ENCODE measurements around the gene OSBP2.
"Not testable (repeated sequence)": the region's sequence is repeated elsewhere in the genome, so short reads cannot be mapped to it uniquely, and the experiment has no call there.

Gene OSBP2

DNA sequence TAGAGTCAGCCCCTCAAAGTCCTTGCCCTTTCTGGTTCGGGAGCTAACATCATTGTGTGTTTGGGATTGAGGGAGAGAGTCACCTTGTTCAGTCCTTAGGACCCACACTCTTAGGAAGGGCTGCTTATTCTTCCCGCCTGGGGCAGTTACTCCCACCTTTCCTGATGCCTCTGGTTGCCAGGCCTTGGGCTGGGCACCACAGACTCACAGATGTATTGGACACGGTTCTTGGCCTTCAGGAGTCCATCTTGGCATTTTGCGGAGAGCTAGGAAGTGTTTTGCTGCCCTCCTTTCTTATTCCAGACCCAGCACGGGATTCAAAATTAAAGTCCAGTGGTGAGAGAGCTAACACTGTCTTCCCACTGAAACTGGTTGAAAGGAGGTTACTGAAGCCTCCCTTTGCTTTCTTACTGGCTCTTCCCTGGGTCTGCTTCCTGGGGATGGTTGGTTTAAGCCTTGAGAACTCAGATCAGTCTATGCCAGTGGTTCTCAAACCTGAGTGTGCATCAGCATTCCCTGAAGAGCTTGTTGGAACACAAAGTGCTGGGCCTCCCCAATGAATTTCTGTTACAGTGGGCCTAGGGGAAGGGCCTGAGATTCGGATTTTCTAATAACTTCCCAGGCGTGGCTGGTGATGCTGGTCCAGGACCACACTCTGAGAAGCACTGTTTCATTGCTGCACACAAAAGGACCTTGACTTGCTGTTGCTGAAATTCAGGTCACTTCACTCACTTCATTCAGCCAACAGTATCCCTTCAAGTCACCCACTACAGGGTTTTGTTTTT, 1.4 kb downstream of the OSBP2 start:
- Mint-ChIP-seq H3K27ac (no peak overlapping the region), H3K4me3 (peak overlapping the region; percentile 41 to 67), H3K4me1 (peaks cover 21% of the 10 kb centered on the region), H3K27me3 (peaks cover 24% of the 10 kb centered on the region), H3K9me3 (no peaks in the 10 kb centered on the region)
- DNase-seq (no peak), ATAC-seq (no peak)

GRCh38 chr22:30697975-30698374, 3.3 kb downstream of the OSBP2 start:
- no peak for ATAC-seq
- no peak for DNase-seq
- no peak overlapping the region for H3K27ac Mint-ChIP-seq
- no peaks in the 10 kb centered on the region for H3K9me3 Mint-ChIP-seq
- H3K4me1 Mint-ChIP-seq = peaks cover 21% of the 10 kb centered on the region
- peaks cover 21% of the 10 kb centered on the region for H3K27me3 Mint-ChIP-seq
- H3K4me3 Mint-ChIP-seq = no peak overlapping the region

GRCh38 chr22:30701872-30702271, 7.2 kb downstream of the OSBP2 start:
- Mint-ChIP-seq H3K9me3 (no peaks in the 10 kb centered on the region), H3K4me3 (no peak overlapping the region), H3K4me1 (peaks cover 19% of the 10 kb centered on the region), H3K27ac (no peak overlapping the region), H3K27me3 (no peaks in the 10 kb centered on the region)
- DNase-seq (no peak), ATAC-seq (no peak)

DNA sequence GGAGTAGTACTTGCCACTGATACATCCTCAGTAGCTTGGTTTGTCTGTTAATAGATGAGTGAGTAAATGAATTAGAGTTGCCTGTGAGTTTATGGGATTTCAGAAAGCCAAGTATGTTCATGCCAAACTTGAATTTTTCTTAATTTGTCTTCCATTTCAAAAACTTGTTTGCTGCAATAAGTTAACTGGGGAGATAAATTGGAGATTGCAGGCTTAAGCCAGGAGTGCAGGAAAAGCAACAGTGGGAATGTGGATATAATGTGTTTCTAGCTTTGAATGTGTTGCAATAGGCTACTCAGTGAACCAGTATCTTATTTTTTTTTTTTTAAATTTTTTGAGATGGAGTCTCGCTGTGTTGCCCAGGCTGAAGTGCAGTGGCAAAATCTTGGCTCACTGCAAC, 8.2 kb downstream of the OSBP2 start:
- ATAC-seq (no peak), DNase-seq (no peak)
- H3K9me3 Mint-ChIP-seq = no peaks in the 10 kb centered on the region
- peaks cover 20% of the 10 kb centered on the region for H3K4me1 Mint-ChIP-seq
- H3K27ac Mint-ChIP-seq = no peak overlapping the region
- H3K27me3 Mint-ChIP-seq = no peaks in the 10 kb centered on the region
- H3K4me3 Mint-ChIP-seq = no peak overlapping the region

- Mint-ChIP-seq H3K27me3 (no peaks in the 10 kb centered on the region), H3K4me3 (no peak overlapping the region), H3K9me3 (no peaks in the 10 kb centered on the region), H3K4me1 (peaks cover 20% of the 10 kb centered on the region), H3K27ac (no peak overlapping the region)
- DNase-seq = no peak
- no peak for ATAC-seq
Observed at GRCh38 chr22:30704978-30705377, 10.3 kb downstream of the OSBP2 start.

DNA sequence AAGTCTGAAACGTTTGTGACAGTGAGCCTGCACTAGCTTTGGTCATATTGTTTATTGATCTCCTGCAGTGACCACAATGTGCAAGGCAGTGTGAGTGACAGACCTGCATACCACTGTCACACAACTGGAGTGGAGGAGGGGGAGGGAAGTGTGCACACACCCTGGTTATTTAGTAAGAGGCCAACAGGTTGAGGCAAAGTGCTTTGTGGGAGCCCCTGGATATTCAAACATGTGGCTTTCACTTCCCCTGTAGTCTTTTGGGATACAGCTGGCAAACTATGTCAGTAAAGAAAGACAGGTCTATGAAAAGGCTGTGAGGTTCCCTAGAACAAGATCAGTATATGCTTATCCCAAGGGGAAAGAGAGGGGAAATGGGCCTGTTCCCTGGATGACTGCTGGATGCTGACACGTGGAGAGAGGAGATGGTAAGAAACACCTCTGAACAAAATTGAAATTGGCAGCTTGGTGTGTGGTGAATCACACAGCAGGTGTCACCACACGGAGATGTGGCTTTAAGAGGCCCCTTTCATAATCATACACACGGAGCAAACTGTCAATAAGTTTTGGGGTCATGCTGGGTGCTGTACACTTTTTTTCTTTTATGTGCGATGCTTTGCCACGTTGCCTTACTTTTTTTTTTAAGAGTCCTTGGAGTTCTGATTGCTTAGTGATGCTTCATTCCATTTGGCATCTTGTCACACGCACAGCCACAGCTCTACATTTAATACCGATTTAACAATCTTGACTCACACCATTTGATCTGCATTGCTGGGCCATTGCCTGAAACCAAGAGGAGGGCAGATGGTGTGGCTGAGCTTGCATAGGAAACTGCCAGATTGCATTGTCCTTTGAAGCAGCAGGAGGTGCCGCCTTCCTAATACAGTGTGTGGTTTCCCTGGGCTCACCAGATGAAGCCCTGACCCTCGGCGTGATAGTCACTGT, 11.3 kb downstream of the OSBP2 start:
- Mint-ChIP-seq H3K4me1 (peaks cover 20% of the 10 kb centered on the region), H3K27ac (peak overlapping the region; percentile 43 to 79), H3K27me3 (no peaks in the 10 kb centered on the region), H3K4me3 (peak overlapping the region in 1 of 2 donors; percentile 47), H3K9me3 (no peaks in the 10 kb centered on the region)
- ATAC-seq (peak; percentile 93), DNase-seq (peak; percentile 4 to 40)

- not testable (repeated sequence) for ATAC-seq, DNase-seq, H3K27ac Mint-ChIP-seq, H3K4me3 Mint-ChIP-seq, H3K9me3 Mint-ChIP-seq, H3K27me3 Mint-ChIP-seq
- H3K4me1 Mint-ChIP-seq = peaks cover 20% of the 10 kb centered on the region
Observed at GRCh38 chr22:30709980-30710379, 15.3 kb downstream of the OSBP2 start.

DNA sequence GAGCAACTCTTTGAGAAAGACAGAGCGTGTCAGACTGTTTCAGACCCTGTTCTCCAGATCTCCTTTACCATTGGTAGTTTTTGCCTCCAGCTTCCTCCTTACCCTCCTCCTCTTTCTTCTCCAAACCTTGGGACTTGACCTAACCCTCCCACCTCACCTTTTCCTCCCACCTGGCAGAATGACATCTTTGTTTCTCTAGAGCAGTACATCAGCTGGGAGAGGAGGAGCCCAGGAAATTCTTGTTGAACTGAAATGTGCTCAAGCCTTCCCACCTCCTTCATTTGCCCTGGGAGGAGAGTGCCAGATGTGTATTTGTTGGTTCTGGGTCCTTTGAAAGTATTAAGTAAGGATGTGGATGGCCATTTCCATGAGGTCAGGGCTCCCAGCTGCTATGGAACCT, 17.4 kb downstream of the OSBP2 start:
- no peak overlapping the region for H3K4me3 Mint-ChIP-seq
- DNase-seq (no peak), ATAC-seq (no peak)
- no peaks in the 10 kb centered on the region for H3K27me3 Mint-ChIP-seq
- no peaks in the 10 kb centered on the region for H3K9me3 Mint-ChIP-seq
- H3K4me1 Mint-ChIP-seq = no peaks in the 10 kb centered on the region
- peak overlapping the region in 1 of 2 donors; percentile 3 for H3K27ac Mint-ChIP-seq

DNA sequence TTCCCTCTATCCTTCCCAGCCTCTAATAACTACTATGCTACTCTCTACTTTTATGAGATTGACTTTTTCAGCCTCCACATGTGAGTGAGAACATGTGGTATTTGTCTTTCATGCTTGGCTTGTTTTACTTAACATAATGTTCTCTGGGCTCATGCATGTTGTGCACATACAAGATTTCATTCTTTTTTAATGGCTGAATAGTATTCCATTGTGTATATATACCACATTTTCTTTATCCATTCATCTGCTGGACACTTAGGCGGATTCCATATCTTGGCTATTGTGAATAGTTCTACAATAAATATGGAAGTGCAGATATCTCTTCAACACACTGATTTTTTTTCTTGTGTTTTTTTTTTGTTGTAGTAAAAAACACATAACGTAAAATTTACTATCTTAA, 19.4 kb downstream of the OSBP2 start:
- H3K4me3 Mint-ChIP-seq = no peak overlapping the region
- no peaks in the 10 kb centered on the region for H3K4me1 Mint-ChIP-seq
- DNase-seq (no peak), ATAC-seq (no peak)
- H3K9me3 Mint-ChIP-seq = no peaks in the 10 kb centered on the region
- H3K27ac Mint-ChIP-seq = no peak overlapping the region
- H3K27me3 Mint-ChIP-seq = no peaks in the 10 kb centered on the region

- Mint-ChIP-seq H3K27ac (no peak overlapping the region), H3K4me1 (no peaks in the 10 kb centered on the region), H3K4me3 (no peak overlapping the region), H3K27me3 (no peaks in the 10 kb centered on the region), H3K9me3 (no peaks in the 10 kb centered on the region)
- DNase-seq (no peak), ATAC-seq (no peak)
Observed at GRCh38 chr22:30717331-30717921, 22.8 kb downstream of the OSBP2 start.

DNA sequence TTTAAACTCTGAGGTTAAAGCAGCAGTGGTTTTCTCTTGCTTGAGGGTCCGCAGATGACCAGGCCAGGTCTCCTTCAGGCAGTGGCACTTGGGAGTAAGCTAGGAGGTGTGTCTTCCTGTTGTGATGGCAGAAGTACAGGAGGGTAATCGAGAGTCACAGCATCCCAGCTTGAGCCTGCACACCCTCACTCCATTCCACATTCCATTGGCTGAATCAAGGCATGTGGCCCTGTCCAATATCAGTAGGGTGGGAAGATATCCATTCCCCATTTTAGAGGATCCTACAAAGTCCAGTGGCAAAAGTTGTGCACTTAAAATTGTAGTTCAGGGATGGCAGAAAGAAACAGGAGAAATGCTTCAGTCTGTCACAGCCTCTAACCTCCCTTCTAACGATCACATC, 23.3 kb downstream of the OSBP2 start:
- H3K4me1 Mint-ChIP-seq = no peaks in the 10 kb centered on the region
- DNase-seq (no peak), ATAC-seq (no peak)
- H3K27me3 Mint-ChIP-seq = no peaks in the 10 kb centered on the region
- no peak overlapping the region for H3K4me3 Mint-ChIP-seq
- no peak overlapping the region for H3K27ac Mint-ChIP-seq
- no peaks in the 10 kb centered on the region for H3K9me3 Mint-ChIP-seq

GRCh38 chr22:30718491-30718890, 23.8 kb downstream of the OSBP2 start:
- ATAC-seq = no peak
- Mint-ChIP-seq H3K27ac (no peak overlapping the region), H3K4me1 (no peaks in the 10 kb centered on the region), H3K4me3 (no peak overlapping the region), H3K9me3 (no peaks in the 10 kb centered on the region), H3K27me3 (no peaks in the 10 kb centered on the region)
- DNase-seq = no peak

DNA sequence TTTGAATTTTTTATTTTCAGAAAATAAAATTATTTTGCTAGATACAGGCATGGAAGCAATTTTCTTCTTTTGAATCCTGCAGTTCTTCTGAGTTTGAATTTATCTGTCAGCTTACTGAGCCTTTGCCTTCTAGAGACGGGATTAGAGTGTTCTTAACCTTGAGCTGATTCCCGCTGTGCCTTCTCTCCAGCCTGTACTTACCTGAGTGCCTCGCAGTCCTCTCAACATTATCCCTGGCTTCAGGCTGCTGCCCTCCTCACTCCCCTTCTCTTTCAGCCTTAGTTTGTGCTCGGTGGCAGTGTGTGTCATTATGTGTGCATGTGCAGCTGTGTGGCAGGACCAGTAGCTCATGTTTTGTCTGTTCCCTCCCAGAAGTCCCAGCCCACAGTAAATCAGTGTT, 24.3 kb downstream of the OSBP2 start:
- no peaks in the 10 kb centered on the region for H3K4me1 Mint-ChIP-seq
- no peaks in the 10 kb centered on the region for H3K9me3 Mint-ChIP-seq
- no peaks in the 10 kb centered on the region for H3K27me3 Mint-ChIP-seq
- DNase-seq (no peak), ATAC-seq (no peak)
- H3K4me3 Mint-ChIP-seq = no peak overlapping the region
- peak overlapping the region in 1 of 2 donors; percentile 86 for H3K27ac Mint-ChIP-seq

GRCh38 chr22:30720263-30720837, 25.7 kb downstream of the OSBP2 start:
- no peaks in the 10 kb centered on the region for H3K27me3 Mint-ChIP-seq
- ATAC-seq (no peak), DNase-seq (no peak)
- H3K27ac Mint-ChIP-seq = no peak overlapping the region
- no peaks in the 10 kb centered on the region for H3K9me3 Mint-ChIP-seq
- no peaks in the 10 kb centered on the region for H3K4me1 Mint-ChIP-seq
- H3K4me3 Mint-ChIP-seq = no peak overlapping the region

DNA sequence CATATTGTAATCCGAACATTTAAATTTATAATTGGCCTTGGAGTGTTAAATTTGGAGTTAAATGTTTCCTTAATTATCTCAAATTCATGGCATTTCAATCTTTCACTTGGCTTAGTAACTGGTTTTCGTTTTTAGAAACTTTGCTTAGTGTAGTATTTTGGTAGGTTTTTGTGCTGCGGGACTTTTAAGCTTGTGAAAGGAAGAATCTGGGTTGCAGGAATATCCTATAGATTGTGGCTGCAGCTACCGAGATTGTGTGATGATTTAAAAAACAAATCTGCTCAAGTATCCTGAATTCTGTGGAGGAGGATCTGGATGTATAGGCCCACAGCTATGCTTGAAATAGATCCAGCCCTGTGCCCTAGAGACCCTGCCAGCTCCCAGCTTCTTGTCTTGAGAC, 27.1 kb downstream of the OSBP2 start:
- no peaks in the 10 kb centered on the region for H3K4me1 Mint-ChIP-seq
- no peak overlapping the region for H3K27ac Mint-ChIP-seq
- H3K4me3 Mint-ChIP-seq = no peak overlapping the region
- no peak for ATAC-seq
- H3K27me3 Mint-ChIP-seq = no peaks in the 10 kb centered on the region
- no peak for DNase-seq
- H3K9me3 Mint-ChIP-seq = no peaks in the 10 kb centered on the region

Data from stimulated activated naive CD8-positive, alpha-beta T cell treated with anti-CD3 and anti-CD28 coated beads, Interleukin-15, amount 100 ng/mL, for 72 hours (primary cell).